DMS79 treated with DMSO at 0.1 percent for 48 hours (cell line): ENCODE measurements around the gene TYW1B.
"Not testable (repeated sequence)": the region's sequence is repeated elsewhere in the genome, so short reads cannot be mapped to it uniquely, and the experiment has no call there.

Source experiments
- DNase-seq: peaks from one replicate; lab custom pipeline; 2025; lab: John Stamatoyannopoulos, UW

TYW1B gene

DNA sequence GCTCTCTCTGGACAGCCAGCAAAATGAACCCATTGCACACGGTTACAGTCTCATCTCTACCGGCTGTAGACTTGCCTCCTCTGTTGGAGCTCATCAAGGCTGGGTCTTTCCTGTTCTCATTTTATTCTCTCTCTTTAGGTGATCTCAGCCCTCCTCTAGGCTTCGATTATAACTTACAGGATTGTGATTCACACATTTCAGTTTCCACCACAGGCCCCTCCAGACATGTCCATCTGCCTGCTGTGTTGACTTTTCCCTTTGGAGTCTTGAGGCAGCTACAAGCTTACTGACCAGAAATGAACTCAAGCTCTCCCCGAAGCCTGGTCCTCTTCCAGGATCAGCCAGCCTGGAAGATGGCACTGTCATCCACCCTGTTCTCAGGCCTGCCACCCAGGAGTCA lies 268.5 kb downstream of the TYW1B start:
- not testable (repeated sequence) for DNase-seq

DNA sequence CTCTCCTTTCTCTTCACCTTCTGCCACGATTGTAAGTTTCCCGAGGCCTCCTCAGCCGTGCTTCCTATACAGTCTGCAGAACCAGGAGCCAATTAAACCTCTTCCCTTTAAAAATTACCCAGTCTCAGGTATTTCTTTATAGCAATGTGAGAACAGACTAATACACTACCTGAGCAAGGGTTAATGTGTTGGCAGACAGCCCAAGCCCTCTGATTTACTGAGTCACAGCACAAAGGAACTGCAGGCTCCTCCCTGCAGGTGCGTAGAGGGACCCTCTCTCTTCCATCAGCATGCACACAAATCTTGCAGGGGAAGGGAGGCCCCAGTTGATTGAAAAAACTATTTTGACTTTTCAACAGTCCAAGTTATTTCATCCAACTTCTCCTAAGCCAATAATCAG lies 271.3 kb downstream of the TYW1B start:
- DNase-seq: not testable (repeated sequence)

DNA sequence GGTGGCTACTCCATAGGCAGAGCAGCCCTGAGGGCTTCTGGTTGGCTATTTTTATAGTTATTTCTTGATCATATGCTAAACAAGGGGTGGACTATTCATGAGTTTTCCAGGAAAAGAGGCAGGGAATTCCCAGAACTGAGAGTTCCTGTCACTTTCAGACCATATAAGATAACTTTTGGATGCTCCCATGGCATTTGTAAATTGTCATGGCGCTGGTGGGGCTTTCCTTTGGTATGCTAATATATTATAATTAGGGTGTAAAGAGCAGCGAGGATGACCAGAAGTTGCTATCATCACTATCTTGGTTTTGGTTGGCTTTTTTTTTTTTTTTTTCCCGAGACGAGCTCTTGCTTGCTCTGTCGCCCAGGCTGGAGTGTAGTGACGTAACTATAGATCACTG lies 272.8 kb downstream of the TYW1B start:
- DNase-seq: not testable (repeated sequence)

DNA sequence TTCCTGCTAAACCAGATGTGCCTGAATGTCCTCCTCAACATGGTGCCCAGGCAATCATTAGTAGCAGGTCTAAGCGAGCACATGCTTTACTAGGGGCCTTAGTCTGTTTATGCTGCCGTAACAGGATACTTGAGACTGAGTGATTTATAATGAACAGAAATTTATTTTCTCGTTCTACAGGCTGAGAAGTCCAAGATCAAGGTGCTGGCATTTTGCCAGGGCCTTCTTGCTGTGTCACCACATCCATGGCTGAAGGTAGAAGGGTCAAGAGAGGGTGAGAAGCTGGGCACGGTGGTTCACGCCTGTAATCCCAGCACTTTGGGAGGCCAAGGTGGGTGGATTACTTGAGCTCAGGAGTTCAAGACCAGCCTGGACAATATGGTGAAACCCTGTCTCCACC lies 273.6 kb downstream of the TYW1B start:
- DNase-seq: not testable (repeated sequence)

DNA sequence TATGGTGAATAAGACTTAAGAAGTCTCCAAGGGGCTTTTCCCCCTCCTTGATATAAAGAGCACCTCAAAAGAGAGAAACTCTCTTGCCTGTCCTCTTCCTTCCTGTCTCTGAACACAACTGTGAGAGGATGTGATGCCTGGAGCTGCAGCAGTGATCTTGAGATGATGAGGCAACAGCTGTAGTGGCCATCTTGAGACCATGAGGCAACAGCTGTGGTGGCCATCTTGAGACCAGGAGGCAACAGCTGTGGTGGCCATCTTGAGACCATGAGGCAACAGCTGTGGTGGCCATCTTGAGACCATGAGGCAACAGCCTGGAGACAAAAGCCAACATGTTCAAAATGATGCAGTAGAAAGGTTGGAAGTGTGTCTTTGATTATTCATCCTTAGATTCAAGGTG lies 277.5 kb downstream of the TYW1B start:
- not testable (repeated sequence) for DNase-seq

DNA sequence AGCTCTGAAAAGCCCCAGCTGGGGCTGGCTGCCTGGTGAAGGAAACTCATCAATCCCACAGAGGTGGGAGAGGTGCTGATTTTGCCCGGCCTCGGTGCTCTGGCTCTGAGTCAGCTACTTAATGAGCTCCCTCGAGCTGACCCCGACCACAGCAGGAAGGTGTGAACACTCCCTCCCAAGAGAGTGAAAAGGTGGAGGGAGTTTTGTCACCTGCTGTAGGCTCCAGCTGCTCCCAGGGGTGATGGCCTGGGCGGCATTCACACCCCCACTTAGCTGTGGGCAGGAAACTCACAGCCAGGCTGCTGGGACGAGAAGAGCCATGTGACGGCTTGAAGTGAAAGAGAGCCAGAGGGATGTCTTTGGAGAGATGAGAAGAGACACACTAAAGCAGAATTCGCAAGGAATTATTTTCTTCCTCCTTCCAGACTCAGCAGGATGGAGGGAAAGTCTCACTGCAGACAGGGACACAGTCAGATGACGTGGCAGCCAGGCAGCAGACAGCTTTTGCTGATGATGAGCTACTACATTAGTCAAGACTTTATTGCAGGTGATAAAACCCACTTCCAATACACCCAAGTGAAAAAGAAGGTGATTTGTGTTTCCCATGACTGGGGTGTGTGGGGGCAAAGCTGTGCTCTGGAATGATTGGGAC lies 281.3 kb downstream of the TYW1B start:
- not testable (repeated sequence) for DNase-seq

DNA sequence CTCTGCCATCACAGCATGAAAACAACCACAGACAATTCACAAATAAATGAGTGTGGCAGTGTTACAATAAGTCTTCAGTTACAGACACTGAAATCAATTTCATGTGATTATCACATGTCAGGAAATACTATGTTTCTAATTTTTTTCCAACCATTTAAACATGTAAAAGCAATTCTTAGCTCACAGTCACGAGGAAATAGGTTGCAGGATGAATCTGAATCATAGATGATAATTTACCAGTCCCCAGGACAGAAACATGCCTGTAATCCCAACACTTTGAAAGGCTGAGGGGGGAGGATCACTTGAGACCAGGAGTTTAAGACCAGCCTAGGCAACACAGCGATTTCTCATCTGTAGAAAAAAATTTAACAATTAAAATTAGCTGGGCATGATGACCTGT lies 283.5 kb downstream of the TYW1B start:
- not testable (repeated sequence) for DNase-seq

DNA sequence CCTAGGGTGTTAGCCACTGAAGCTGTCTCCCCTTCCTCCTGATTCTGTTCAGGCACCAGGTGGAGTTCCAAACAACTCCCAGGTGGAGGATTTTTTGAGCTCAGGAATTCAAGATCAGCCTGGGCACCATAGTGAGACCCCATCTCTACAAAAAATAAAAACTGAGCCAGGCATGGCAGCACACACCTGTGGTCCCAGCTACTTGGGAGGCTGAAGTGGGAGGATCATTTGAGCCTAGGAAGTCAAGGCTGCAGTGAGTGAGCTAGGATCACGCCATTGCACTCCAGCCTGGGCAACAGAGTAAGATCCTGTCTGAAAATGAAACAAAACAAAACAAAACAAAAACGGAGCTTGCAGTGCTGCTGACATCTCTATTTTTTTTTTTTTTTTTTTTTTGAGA lies 287.1 kb downstream of the TYW1B start:
- DNase-seq: no peak

DNA sequence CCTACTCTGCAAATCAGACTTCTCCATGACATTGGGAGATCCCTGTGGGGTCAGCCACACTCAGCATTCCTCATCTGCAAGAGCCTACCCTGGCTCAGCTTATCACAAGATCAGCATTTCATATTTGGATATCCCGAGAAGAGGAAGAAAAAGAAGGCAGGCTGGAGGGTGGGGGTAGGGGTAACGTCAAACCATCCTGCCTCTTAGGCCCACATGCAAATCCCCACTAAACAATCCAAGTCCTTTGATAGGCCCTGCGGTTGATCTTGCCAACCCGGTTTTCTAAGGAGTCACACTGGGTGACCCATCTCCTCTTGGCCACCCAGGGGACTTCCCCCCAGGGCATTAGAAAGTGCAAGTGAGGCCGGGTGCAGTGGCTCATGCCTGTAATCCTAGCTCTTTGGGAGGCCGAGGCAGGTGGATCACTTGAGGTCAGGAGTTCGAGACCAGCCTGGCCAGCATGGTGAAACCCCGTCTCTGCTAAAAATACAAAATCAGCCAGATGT lies 287.8 kb downstream of the TYW1B start:
- DNase-seq: no peak

DNA sequence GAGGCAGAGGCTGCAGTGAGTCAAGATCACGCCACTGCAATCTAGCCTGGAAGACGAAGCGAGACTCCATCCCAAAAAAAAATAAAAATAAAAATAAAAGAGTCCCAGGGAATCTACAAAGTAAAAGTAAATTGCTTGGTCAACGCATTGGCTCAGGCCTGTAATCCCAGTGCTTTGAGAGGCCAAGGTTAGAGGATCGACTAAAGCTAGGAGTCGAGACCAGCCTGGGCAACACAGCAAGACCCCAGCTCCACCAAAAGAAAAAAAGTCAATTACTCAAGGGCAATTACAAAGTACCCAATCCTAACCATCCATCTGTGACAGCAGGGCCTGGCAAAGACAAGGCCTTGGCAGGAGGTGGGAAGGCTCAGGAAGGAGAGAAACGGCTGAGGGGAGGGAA lies 288.3 kb downstream of the TYW1B start:
- no peak for DNase-seq

DNA sequence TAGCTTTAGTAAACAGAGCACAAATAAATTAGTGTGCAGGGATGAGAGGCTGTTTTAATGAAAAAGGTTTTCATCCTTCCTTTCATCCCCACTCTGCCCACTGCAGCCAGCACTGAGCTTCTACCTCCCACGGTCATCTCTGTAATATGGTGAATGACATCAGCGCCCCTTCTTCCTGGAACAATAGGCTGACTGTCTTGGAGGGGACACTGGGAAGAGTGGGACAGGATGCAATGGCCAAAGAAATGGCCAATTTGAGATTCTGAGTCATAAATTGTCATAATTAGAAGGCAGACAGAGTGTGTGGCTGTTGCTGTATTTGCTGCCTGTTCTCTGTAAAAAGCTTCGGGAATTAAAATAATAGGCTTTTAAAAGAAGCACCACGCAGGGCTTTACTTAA lies 289.1 kb downstream of the TYW1B start:
- no peak for DNase-seq

DNA sequence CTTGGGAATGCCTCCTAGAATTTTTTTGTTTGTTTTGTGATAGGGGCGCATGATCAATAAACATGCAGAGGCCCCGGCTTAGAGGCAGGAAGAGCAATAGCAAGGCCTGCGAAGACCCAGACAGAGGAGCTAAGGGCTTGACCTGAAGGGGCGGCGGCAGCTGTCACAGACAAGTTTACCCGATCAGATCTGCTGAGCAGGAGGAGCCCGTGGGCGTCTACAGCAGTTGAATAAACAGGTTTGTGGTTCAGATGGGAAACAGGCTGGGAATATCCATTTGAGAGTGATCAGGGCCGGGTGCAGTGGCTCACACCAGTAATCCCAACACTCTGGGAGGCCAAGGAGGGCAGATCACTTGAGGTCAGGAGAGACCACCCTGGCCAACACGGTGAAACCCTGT lies 289.9 kb downstream of the TYW1B start:
- no peak for DNase-seq

DNA sequence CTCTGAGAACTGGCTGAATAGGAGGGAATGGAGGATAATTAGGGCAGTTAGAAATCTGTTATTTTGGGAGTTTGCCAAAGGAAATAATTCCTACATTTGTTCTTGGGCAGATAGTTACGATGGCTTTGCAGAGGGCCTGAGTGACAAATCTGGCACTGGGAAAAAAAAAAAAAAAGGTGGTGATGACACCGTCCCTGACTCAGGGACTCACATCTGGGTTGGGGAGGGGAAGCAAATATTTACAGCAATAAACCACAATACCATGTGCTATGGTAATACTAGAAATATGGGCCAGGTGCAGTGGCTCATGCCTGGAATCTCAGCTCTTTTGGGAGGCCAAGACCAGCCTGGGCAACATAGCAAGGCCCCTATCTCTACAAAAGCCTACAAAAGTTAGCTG lies 292.0 kb downstream of the TYW1B start:
- not testable (repeated sequence) for DNase-seq

DNA sequence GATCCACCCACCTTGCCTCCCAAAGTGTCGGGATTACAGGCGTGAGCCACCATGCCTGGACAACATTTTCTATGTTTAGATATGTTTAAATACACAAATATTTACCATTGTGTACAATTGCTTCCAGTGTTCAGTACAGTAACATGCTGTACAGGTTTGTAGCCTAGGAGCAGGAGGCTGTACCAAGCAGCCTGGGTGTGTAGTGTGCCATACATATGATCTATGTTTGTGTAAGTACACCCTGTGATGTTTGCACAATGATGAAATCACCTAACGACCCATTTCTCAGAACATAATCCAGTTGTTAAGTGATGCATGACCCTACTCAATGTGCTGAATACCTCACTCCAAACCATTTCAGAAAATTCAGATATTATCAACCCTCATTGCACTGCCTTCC lies 297.0 kb downstream of the TYW1B start:
- DNase-seq: not testable (repeated sequence)
